CD4-positive, alpha-beta T cell treated with Interleukin-17A for 1 hour (primary cell): ENCODE measurements around the gene SSX7.
"Not testable (repeated sequence)": the region's sequence is repeated elsewhere in the genome, so short reads cannot be mapped to it uniquely, and the experiment has no call there.

Source experiments
- DNase-seq: peaks from one replicate; pipeline ENCODE4 v3.0.0-alpha.2; 2020

The SSX7 gene

GRCh38 chrX:52654800-52655199 is at the start of gene SSX7:
Gene SSX7, minus strand, starts transcription at chrX:52654900. Its CDS starts 1,428 bp downstream, at chrX:52653472.
- not testable (repeated sequence) for DNase-seq

- not testable (repeated sequence) for DNase-seq
Observed at GRCh38 chrX:52692034-52692433, 37.3 kb upstream of the SSX7 start.

- not testable (repeated sequence) for DNase-seq
Observed at GRCh38 chrX:52662218-52662617, 7.5 kb upstream of the SSX7 start.

GRCh38 chrX:52655475-52655874 is 775 bp upstream of the SSX7 start:
- DNase-seq: not testable (repeated sequence)

- DNase-seq: not testable (repeated sequence)
Observed at GRCh38 chrX:52650676-52651075, 4.0 kb downstream of the SSX7 start.

GRCh38 chrX:52648956-52649355 is 5.7 kb downstream of the SSX7 start:
- DNase-seq: not testable (repeated sequence)

GRCh38 chrX:52628483-52628882 is 26.2 kb downstream of the SSX7 start:
- DNase-seq: not testable (repeated sequence)

- not testable (repeated sequence) for DNase-seq
Observed at GRCh38 chrX:52620661-52621060, 34.0 kb downstream of the SSX7 start.

GRCh38 chrX:52608961-52609360 is 45.7 kb downstream of the SSX7 start:
- DNase-seq: no peak

- DNase-seq: not testable (repeated sequence)
Observed at GRCh38 chrX:52603151-52603550, 51.5 kb downstream of the SSX7 start.

- DNase-seq: no peak
Observed at GRCh38 chrX:52598886-52599285, 55.8 kb downstream of the SSX7 start.

- no peak for DNase-seq
Observed at GRCh38 chrX:52594658-52595057, 60.0 kb downstream of the SSX7 start.
